GM18526 (cell line): ENCODE measurements around the gene GFRA4.

Experiments
- POLR2A ChIP-seq: IDR thresholded peaks from 3 replicates; pipeline ENCODE4 v1.6.1; 2011; ENCODE audit not compliant: insufficient read length; ENCODE audit errors: extremely low read depth

The GFRA4 gene

GRCh38 chr20:3629893-3630292 lies 33.3 kb downstream of the GFRA4 start:
- TF ChIP-seq POLR2A: no peak

- no peak for TF ChIP-seq POLR2A
These were observed 34.5 kb downstream of the GFRA4 start for GRCh38 chr20:3628502-3629314.

- TF ChIP-seq POLR2A: no peak
These were observed 35.7 kb downstream of the GFRA4 start for GRCh38 chr20:3627476-3627875.

GRCh38 chr20:3622406-3622805 lies 40.8 kb downstream of the GFRA4 start:
- TF ChIP-seq POLR2A: no peak

GRCh38 chr20:3621111-3621510 lies 42.1 kb downstream of the GFRA4 start:
- TF ChIP-seq POLR2A: no peak

GRCh38 chr20:3616250-3616649 lies 46.9 kb downstream of the GFRA4 start:
- no peak for TF ChIP-seq POLR2A

- TF ChIP-seq POLR2A: no peak
These were observed 48.7 kb downstream of the GFRA4 start for GRCh38 chr20:3614466-3614865.

GRCh38 chr20:3613821-3614440 lies 49.3 kb downstream of the GFRA4 start:
- TF ChIP-seq POLR2A: no peak

- TF ChIP-seq POLR2A: no peak
These were observed 50.2 kb downstream of the GFRA4 start for GRCh38 chr20:3612795-3613572.

- no peak for TF ChIP-seq POLR2A
These were observed 51.3 kb downstream of the GFRA4 start for GRCh38 chr20:3611901-3612300.
